Measurements from ENCODE around the gene IKZF5. TPM values are rescaled to one million over a fixed set of nuclear protein-coding genes. Genes with fewer than 3 reads are reported as not detected.

Gene IKZF5
- total RNA-seq (2022; extraction: Qiagen RNA extraction), result 5.5 to 8.7 TPM (median 6.3 TPM) in 5 replicates

DNA sequence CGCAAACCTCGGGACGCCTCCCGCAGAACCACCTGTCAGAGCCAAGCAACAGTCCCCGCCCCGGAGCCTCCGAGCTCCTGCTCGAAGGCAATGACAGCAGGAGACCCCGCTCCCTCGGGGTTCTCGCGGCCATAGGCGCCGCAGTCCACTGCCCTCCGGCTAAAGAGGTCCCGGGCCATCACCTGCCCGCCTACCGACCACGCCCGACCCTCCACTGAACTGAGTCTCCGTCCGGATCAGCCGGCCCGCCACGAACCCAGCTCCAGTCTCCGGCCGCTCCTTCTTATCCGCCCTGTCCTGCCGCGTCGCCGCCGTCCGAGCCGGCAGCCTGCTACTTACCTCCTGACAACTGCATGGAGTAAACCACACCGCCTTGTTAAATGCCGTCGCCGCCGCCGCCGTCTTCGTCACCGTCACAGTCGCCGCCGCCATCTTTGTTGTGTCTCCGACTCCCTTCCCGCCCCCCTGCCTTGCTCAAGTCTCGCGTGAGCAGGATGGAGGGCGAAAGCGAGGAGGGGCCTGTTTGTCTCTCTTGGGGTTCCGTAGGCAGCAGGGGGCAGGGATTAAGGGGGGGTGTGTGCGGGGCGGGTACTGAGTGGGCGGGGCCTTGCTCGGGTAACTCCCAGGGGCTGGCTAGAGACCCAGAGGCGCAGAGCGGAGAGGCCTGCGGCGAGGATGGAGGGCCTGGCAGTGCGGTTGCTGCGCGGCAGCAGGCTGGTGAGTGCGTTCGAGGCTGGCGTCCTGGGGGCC lies at the start of gene IKZF5, which contains the start of gene ACADSB:
Gene IKZF5, minus strand, starts transcription at position 441 of the 750 bp plus-strand sequence. CDS start 10,170 bp downstream, outside the sequence.
Gene ACADSB, plus strand, starts transcription at position 652 of the 750 bp plus-strand sequence. Its CDS starts 24 bp downstream, at position 676.

DNA sequence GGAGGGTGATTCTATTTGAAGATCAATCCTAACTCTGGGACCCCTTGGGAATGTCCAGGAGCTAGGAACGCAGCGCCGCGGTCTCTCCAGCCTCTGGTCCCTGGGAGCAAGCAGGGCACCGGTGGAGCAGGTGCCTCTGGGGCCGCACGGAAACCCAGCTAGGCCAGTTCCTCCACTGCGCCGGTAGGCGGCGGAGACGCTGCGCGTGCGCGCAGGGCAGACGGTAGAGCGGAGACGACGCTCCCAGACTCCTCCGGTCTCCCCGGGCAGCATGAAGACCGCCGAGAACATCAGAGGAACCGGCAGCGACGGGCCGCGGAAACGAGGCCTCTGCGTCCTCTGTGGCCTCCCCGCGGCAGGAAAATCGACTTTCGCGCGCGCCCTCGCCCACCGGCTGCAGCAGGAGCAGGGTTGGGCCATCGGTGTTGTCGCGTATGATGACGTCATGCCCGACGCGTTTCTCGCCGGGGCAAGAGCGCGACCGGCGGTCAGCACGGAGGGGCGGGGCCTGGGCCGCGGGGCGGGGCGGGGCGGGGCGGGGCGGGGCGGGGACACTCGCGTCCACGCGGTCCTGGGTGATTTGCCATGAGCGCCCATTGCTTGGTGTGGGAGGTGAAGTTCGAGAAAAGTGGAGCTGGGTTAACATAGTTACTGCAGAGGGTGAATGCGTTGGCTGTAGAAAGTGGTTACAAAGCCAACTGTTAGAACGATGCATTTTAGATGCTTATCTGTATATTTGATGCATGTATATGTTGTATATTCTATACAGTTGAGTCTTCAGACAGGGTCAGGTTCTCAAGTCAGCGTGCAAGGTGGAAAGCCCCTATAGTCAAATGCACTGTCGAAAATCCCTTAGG lies 28.2 kb downstream of the IKZF5 start, which contains the start of gene PSTK:
Gene PSTK, plus strand, starts transcription at position 193 of the 857 bp plus-strand sequence. Its CDS starts 79 bp downstream, at position 272.

DNA sequence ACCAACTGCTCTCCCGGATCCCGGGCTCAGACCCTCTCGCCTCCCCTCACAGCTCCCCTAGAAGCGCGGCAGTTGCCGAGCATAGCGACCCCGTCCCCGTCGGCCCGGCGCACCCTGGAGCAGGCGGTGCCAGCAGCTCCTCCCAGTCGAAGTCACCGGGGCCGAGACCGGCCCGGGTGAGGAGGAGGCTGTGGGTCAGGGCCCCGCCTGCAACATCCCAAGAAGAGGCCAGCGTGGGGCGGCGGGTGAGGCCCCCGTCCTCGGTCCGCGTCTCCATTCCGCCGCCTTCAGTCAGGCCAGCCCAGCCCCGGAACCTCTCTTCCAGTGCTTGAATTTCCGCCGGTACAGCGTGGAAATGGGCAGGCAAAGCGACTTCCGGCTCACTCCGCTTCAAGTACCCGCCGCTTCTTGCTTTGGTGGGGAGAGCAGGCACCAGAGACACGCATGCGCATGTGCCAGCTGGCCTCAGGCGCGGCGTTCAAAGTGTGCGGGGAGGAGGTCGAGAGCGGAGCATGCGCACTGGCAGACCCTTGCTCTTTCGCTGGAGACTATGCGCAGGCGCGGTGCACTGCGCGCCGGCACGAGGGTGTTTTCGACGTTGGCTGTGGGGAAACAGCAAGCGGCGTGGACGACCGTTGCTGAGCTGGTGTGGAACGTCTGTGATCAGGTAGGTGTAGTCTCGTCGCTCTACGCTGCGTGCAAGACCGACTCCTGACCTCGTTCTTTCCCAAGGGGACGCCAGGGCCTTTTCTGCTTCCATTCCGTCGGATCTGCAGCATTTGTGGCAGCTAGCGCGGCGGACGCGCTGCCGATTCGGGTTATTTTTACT lies 54.5 kb downstream of the IKZF5 start, which contains the start of gene C10orf88:
Gene C10orf88, minus strand, starts transcription at position 326 of the 829 bp plus-strand sequence. Its CDS starts 49 bp downstream, at position 277.

Other genes starting within 250 kb of the IKZF5 start
- 1.3 to 1.4 TPM (median 1.3 TPM) in 5 replicates for gene CUZD1, start 162.9 kb downstream of the IKZF5 start, total RNA-seq (2022; extraction: Qiagen RNA extraction)
- gene FAM24B, start 129.2 kb downstream of the IKZF5 start, total RNA-seq (2022; extraction: Qiagen RNA extraction), result 10.7 to 13.0 TPM (median 12.3 TPM) in 5 replicates
- not detected in 5 replicates for gene FAM24A, start 98.2 kb downstream of the IKZF5 start, total RNA-seq (2022; extraction: Qiagen RNA extraction)
- 5.7 to 9.8 TPM (median 9.1 TPM) in 5 replicates for gene C10orf88, start 54.6 kb downstream of the IKZF5 start, total RNA-seq (2022; extraction: Qiagen RNA extraction)
- gene PSTK, start 28.4 kb downstream of the IKZF5 start, total RNA-seq (2022; extraction: Qiagen RNA extraction), result 3.7 to 4.8 TPM (median 4.2 TPM) in 5 replicates
- gene ACADSB, start 211 bp upstream of the IKZF5 start, total RNA-seq (2022; extraction: Qiagen RNA extraction), result 5.6 to 9.9 TPM (median 8.7 TPM) in 5 replicates
- 0.08 to 0.13 TPM in 2 of 5 replicates, not detected in the others for gene HMX3, start 127.2 kb upstream of the IKZF5 start, total RNA-seq (2022; extraction: Qiagen RNA extraction)
- 0.10 to 0.15 TPM (median 0.12 TPM) in 4 of 5 replicates, not detected in the other for gene HMX2, start 139.3 kb upstream of the IKZF5 start, total RNA-seq (2022; extraction: Qiagen RNA extraction)
- 166 to 198 TPM (median 169 TPM) in 5 replicates for gene BUB3, start 145.6 kb upstream of the IKZF5 start, total RNA-seq (2022; extraction: Qiagen RNA extraction)